GM21447 (cell line): ENCODE data around the gene CATSPER2.
"Not testable (repeated sequence)": the region's sequence is repeated elsewhere in the genome, so short reads cannot be mapped to it uniquely, and the experiment has no call there.

Source experiments
- ATAC-seq: cut with Tn5 transposase; IDR thresholded peaks from one replicate; pipeline ENCODE4 v1.9.1; 2021; ENCODE audit not compliant: unreplicated experiment

Gene CATSPER2

DNA sequence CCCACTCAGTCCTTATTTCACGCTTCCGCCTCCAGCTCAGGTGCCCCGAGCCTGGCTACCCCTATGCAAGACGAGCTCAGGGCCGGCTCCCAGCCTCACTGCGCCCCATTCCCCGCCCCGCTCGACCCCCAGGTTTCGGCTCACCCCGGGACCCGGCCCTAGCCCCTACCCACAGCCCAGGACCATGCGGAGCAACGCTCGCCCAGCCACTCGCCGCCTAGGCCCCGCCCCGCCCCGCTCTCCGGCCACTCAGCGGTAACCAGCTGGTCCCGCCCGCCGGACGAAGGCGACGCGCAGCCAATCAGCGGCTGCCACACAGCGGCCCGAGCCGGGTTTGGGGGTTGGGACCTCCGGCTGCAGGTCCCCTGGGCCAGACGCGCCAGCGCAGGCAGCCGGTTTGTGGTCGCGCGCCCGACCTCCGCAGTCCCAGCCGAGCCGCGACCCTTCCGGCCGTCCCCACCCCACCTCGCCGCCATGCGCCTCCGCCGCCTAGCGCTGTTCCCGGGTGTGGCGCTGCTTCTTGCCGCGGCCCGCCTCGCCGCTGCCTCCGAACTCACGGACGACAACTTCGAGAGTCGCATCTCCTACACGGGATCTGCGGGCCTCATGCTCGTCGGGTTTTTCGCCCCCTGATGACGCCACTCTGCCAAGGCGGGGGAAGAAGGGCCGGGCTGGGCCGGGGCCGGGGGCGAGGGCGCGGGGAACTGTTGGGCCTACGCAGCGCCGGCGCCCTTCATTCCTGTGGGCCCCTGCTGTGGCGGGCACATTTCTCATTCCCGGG is at the start of gene CATSPER2:
Gene CATSPER2, minus strand, starts transcription at position 196 of the 781 bp plus-strand sequence. CDS start 783 bp downstream, outside the sequence.
- ATAC-seq, result no peak

DNA sequence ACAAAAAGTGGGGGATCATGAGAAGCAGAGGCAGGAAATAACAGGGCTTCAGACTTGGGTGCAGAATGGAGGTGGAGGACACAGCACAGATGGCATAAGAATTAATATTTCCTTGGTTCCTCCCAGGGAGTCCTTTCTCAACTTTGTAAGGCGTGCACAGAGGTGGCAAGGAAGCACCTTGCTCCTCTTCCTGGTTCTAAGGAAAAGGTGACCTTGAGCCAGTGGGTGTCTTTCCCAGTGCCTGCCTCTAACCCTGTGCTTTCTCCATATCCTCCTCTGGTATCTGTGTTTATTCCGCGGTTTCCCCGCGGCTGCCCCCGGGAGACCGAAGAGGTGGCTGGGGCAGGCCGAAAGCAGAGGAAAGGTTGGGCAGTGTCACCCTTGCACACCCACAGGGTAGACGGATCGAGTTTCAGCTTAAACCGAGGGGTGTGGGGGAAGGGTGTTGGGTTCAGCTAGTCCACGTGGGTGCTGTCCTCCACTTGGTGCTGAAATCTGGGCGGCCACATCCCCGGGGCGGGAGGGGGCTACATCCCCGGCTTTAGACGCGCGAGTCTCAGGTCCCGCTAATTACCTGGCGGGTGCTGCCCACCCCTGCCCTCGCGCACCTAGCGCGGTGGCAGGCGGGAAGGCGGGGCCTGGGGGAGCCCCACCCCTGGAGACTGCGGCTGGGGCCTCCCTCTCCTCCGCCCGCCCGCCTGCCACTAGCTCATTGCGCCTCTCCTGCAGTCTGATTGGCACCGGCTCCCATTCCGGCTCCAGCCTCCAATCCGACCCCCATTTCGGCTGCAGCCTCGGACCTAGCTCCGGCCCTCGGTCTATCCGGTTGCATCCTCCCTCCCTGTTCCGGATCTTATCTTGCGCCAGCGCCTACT is 44.7 kb upstream of the CATSPER2 start, which contains the start of gene CKMT1A:
Gene CKMT1A, plus strand, starts transcription at position 712 of the 875 bp plus-strand sequence. CDS start 192 bp downstream, outside the sequence.
- ATAC-seq, result not testable (repeated sequence)

DNA sequence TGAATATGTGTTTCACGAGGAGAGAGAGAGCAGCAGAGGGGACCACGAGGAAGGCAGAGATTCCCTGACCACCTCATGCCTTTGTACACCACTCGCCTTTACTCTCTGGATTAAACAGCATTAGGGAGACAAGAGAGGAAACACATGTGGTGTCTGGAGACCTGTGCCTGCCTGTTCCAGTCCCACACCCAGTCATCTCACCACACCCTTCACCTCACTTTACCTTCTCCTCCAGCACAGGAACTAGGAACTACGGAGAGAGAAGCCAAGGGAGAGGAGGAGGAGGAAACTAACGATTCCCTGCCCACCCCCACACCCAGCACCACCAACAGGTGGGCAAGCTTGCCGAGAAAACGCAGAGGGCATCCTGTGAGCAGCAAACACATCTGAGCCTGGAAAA is 44.0 kb upstream of the CATSPER2 start:
- ATAC-seq, result not testable (repeated sequence)

DNA sequence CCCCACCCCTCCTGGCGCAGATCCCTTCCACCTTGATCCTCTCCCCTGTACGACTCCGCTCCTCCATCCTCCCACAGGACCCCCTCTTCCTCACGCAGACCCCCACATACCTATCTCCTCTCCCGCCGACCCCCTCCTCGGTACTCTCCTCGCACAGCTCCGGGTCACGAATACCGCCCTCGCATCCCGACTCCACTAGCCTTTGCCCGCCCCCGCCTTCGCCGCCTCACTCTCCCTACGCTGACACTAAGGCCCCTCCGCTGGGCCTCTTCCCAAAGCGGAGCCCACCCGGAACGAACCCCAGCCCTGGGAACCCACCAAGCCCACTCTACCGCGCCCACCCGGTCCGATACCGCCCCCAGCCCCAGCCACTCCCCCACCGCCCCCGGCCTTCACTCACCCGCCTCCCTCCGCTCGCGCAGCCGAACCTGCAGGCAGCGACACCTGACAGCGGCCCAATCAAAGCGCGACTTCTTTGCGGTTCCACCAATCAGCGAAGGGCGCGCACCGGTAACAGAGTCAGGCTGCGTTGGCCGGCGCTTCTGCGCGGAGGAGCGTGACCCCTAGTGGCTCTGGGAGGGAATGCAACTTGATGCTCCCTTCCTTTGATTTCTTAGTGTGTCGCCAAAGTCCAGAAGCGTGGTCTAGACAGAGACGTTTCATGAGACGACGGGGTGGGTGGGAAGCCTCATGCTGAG is 41.1 kb upstream of the CATSPER2 start:
- peak; percentile 96 for ATAC-seq

DNA sequence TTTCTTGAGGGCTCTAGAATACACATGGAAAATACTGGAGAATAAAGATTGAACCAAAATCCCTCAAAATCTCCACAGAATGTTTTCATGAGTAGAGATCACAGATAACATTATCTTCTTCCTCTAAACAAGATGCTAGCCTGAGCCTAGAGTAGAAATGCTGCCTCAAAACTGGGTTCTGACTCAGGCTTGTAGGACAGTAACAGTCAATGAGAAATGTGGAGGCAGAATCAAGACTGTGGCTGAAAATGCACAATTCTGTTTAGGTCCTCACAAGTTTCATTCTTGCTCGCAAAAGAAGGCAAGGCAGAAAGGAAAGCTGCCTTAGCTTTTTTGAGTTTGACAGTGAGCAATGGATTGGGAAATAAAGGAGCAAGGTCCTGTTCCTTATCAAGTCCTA is 25.5 kb upstream of the CATSPER2 start:
- ATAC-seq, result not testable (repeated sequence)

DNA sequence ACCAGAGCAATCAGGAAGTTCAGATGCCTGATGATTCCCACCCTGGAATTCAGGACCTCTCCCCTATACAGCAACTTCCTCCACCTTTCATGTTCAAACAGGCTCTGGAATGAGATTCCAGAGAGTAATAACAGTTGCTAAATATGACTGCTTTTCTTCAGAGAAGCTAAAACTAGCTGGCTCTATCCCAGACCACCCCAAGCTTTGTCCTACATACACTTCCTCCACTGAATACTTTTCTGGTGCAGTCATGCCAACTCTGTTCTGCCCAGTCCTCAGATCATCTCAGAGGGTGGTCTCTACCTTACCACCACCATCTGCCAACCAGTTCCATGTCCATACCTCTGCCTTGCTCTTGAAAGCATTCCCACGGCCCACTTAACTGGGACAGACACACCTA is 17.5 kb upstream of the CATSPER2 start:
- not testable (repeated sequence) for ATAC-seq

DNA sequence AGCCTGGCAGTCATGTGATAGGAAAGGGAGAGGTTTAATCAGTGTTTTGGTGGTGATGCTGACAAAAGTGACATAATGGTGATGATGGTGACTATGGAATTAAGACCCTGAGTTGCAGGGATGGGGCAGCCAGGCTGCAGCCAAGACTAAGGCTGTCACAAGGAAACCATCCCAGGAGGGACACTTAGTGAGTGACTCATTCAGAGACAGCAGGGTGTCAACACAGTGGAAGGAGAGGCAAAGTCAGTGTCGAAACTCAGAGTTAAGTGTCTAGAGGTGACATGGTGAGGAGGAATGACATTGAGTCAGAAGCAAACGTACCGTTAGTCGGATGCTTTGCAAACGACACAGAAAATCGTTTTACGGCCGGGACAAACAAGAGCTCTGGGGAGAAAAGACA is 14.7 kb upstream of the CATSPER2 start:
- not testable (repeated sequence) for ATAC-seq

DNA sequence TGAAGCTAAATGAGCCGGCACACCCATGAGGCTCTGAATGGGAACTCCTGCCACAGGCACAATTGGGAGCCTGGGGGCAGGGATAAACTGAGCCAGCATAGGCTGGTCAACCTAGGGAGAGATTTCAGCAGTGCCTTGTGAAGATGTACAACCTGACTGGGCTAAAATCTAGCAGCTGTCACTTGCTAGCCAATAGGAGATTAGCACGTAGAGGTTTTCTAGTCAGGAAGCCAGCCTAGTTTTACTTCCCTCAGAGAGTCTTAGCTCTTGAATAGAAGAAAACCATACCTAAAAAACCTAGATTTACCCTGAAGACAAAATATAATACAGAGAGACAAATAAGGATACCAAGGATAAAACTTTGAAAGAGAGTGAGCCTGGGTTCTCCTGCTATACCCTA is 13.6 kb upstream of the CATSPER2 start:
- not testable (repeated sequence) for ATAC-seq

DNA sequence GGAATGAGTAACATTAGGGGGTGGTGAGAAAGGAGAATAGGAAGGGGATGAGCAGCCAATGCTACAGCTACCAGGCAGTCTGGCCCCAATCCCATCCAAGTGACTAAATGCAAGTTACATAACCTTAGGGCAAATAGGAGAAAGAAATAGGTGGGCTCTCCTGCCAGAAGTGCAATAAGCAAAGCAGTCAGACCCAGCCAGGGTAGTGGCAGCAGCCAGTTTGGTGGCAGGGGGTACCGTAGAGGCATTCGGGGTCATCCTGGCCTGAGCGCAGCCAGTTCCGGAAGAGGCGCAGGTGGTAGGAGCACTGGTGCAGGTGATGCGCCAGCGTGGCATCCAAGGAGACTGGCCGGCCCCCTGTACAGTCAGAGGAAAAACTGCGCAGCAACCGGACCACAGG is 11.1 kb upstream of the CATSPER2 start:
- not testable (repeated sequence) for ATAC-seq

DNA sequence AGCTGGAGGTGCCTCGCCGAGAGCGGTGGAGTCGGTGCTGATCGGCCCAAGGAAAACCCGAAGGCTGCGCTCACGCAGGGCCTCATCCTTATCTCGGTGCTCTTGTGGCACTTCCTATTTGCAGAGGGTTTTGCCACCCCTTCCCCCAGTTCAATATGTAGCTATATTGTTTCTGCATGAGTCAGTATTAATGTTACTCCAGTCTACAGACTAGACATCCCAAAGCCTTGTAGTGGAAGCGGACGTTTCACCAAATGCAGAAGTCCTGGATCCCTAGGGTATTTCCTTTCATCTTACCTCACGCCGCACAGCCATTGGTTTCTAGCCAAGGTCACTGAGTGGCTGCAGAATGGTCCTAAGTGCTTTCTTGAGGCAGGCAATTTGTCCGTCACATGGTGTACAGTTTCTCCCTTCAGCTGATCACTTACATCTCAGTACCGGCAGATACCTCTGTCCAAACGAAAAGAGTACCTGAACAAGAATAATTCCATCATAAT is 834 bp upstream of the CATSPER2 start:
- ATAC-seq, result not testable (repeated sequence)

DNA sequence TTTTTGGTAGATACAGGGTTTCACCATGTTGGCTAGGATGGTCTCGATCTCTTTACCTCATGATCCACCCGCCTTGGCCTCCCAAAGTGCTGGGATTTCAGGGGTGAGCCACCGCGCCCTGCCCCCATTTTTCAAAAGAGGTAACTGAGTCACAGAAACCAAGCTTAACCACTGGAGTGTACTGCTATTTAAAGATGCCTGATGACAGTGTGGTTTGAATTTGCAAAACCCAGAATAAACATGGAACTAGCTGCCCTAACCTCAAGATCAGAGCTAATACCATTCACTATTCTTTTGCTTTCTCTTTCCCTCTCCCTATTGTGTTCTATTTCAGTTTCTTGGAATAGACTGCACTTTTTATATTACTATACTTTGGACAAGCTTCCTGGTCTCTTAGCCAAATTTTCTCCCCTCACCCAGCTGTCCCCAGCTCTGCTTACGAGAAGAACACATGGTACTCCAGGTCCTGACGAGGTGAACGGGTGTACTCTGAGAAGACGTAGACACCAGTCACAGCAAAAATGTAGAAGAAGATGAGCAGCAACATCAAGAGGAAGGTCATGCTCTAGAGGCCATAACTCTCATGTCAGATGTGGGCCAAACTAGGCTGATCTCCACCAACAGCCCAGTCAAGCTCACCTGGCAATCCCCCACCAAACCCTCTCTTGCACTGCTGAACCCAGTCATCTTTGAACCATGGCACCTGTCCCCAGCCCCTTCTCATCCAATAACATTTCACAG is 10.0 kb downstream of the CATSPER2 start:
- ATAC-seq, result peak; percentile 78

DNA sequence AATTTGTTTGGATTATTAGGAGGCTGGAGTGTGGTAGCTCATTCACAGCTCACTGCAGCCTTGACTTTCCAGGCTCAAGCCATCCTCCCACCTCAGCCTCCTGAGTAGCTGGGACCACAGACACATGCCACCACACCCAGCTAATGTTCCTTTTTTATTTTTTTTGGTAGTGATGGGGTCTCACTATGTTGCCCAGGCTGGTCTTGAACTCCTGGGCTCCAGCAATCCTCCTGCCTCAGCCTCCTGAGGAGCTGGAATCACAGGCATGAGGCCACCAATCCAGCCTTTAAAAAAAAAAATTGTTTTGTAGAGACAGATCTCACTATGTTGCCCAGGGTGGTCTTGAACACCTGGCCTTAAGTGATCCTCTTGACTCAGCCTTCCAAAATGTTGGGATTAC is 21.7 kb downstream of the CATSPER2 start:
- ATAC-seq, result not testable (repeated sequence)

DNA sequence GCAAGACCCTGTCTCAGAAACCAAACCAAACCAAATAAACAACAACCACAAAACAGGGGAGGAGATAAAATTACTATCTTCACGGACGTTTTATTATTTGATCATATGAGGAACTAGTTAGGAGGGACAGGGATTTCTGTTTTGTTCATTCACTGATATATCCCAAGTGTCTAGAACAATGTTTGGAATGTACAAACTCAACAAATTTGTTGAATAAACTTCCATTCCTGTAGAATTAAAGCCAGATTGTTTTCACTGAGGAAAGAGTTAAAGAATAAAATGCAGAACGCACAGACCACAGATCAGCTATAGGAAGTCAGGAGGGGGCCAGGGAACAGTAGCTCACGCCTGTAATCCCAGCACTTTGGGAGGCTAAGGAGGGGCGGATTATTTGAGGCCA is 23.5 kb downstream of the CATSPER2 start:
- ATAC-seq, result no peak

DNA sequence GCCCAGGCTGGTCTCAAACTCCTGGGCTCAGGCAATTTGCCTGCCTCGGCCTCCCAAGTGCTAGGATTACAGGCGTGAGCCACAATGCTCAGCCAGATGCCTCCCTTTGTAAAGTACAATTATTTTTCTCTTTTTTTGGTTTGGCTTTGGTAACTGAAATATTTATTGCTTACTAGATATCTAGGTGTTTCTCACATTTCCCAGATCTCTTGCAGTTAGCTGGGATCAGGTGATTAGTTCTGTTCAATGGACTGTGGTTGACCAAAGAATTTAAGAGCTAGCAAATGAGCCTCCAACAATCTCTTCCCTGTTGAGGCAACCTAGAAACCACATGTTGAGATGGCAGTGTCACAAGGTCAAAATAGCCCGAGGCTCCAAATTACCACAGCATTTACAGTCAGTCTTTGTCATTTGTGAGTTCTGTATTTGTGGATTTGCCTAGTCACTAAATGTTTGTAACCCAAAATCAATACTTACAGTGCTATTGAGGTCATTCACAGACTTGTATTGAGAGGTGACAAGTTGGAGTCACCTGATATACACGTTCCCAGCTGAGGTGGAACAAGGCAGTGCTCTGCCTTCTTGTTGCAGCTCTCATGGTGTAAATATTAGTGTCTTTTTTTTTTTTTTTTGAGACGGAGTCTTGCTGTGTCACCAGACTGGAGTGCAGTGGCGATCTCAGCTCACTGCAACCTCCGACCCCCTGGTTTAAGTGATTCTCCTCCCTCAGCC is 26.4 kb downstream of the CATSPER2 start:
- not testable (repeated sequence) for ATAC-seq

DNA sequence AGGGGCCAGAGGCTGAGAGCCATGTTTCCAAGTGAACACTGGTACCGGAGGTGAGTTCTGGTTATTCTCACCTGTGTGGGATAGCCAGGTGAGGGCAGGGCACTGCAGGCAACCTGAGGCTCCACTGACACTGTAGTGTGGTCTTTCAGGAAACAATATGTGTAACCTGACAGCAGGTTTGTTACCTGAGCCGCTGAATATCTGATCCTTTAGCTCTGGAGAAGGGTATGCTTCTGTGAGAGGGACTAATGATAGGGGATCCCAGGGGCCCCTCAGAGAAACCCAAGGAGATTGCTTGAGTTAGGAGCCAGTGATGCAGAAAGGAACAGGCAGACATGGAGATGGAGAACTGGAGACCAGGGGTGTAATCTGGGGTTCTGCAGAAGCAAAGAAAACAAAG is 29.9 kb downstream of the CATSPER2 start, which contains the start of gene STRC:
Gene STRC, minus strand, starts transcription at position 101 of the 400 bp plus-strand sequence. Its CDS starts 78 bp downstream, at position 23.
- not testable (repeated sequence) for ATAC-seq

DNA sequence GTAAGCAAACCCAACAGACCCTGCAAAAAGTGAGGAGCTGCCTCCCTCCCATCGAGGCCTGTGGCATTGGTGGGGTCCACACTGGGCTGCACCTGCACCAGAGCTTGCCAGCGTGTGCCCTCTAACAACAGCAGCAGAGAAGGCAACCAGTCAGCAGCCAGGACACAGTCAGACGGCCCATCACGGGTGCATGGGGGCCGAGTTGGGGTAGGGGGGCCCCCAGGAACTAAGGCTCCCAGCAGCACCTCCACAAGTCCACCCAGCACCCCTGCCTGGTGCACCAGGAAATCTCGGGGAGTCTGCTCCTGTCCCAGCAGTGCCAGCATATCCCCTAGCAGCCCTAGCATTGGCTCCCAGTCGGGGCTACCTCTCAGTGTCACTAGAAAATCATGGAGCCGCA is 30.9 kb downstream of the CATSPER2 start:
- not testable (repeated sequence) for ATAC-seq

DNA sequence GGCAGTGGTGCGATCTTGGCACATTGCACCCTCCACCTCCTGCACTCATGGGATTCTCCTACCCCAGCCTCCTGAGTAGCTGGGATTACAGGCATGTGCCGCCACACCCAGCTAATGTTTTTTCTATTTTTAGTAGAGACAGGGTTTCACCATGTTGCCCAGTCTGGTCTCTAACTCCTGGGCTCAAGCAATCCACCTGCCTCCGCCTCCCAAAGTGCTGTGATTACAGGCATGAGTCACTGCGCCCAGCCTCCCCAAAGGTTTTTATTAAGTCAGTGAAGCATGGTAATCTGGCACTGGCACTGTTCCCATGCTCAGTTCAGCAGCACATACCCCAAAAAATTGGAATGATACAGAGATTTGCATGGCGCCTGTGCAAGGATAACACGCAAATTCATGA is 46.4 kb downstream of the CATSPER2 start:
- ATAC-seq, result not testable (repeated sequence)

DNA sequence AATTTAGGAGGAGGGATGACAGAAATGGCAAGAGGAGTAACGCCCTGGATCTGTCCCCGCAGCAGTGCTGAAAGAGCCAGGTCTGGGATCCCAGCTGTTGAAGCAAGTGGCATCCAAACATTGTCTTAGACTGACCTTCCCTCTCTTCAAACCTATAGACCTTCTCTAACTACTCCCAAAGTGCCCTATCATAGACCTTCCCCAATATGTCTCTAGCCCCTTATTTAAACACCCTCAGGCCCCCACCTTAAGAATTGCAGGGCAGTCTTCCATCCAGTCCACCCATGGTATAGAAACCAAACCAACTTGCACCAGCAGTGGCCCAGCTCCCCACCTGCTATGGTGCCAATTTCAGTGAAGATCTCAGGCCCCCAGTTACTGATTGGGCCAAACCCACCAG is 48.4 kb downstream of the CATSPER2 start:
- ATAC-seq, result not testable (repeated sequence)

DNA sequence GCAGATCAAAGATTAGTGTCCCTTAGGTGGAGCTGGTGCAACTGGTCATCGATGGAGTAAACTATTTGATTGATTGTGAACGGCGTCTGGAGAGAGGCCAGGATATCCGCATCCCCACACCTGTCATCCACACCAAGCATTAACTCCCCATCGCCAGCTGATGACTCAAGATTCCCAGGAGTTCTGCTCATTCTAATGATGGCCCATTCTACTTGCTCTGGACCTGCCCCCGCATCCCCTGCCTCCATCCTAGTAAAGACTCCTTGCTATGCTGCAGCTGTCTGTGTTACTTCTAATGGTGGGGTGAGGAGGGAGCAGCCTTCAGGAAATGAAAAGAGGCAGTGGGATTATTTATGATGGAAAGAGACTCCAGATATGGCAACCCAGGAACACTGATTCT is 49.5 kb downstream of the CATSPER2 start:
- ATAC-seq, result not testable (repeated sequence)
